HepG2 (cell line): Measurements from ENCODE around the gene GALNT5. TPM values are rescaled to one million over a fixed set of nuclear protein-coding genes. Genes with fewer than 3 reads are reported as not detected.

Experiments used
- ATAC-seq: fragments of 200-7000 bp; cut with Tn5 transposase; 3 replicates; pipeline ENCODE4 v1.9.1; 2020; ENCODE audit warnings: mild to moderate bottlenecking, moderate library complexity
- BruUV-seq: library from RNA; stranded (reverse); fragments of 400-500 nt; replicated peaks from 2 replicates; lab custom pipeline; 2021; lab: Mats Ljungman, UMichigan
- CTCF ChIA-PET: fragments of 300-600 bp; formaldehyde crosslinking; extraction: SDS; loops from one replicate; lab custom pipeline; 2021; ENCODE audit warnings: low total read pairs, inconsistent platforms, low intra/inter-chr PET ratio; lab: Yijun Ruan, JAX
- POLR2A ChIA-PET: fragments of 350-600 bp; sonication (Branson Sonifier 250); formaldehyde crosslinking; loops from one replicate; lab custom pipeline; 2020; ENCODE audit warnings: antibody characterized with exemption, inconsistent platforms; lab: Yijun Ruan, JAX
- DNase-seq: peaks from one replicate; pipeline ENCODE4 v3.0.0-alpha.2; 2015; ENCODE audit warnings: low spot score
- FAIRE-seq: peaks from 3 replicates; lab custom pipeline; 2011; peaks lifted over from hg19 to GRCh38; lab: Jason Lieb, UNC
- H2AFZ ChIP-seq: one replicate; pipeline ENCODE4 v1.6.1; 2011; ENCODE audit warnings: low read length, inconsistent platforms
- H3K27ac ChIP-seq: fragments of 300-600 bp; 3 replicates; pipeline ENCODE4 v1.8.0; 2011; ENCODE audit warnings: mixed run types, mild to moderate bottlenecking, mixed read lengths, low read length, inconsistent platforms; ENCODE audit not compliant: insufficient read depth; ENCODE audit errors: extremely low read length
- H3K27me3 ChIP-seq, 2 experiments: fragments of 200-600 bp in 1 of 2; 2 replicates in 1 of 2; 3 replicates in 1 of 2; pipeline versions ENCODE4 v1.6.0 to v1.8.0; 2011; ENCODE audit warnings: low read length in 2 of 2, mild to moderate bottlenecking in 2 of 2, moderate library complexity in 2 of 2, inconsistent platforms in 1 of 2; ENCODE audit not compliant: insufficient read depth in 2 of 2, control insufficient read depth in 1 of 2
- H3K36me3 ChIP-seq, 2 experiments: fragments of 200-600 bp in 1 of 2; replicated peaks in 1 of 2; 2 replicates in 1 of 2; 3 replicates in 1 of 2; pipeline versions ENCODE4 v1.5.1 to v1.8.0; 2011; ENCODE audit warnings: low read length in 2 of 2, inconsistent platforms in 1 of 2; ENCODE audit not compliant: insufficient read depth in 2 of 2, control insufficient read depth in 1 of 2
- H3K4me1 ChIP-seq: 2 replicates; pipeline ENCODE4 v1.5.1; 2012; ENCODE audit warnings: low read length, inconsistent platforms; ENCODE audit not compliant: insufficient read depth
- H3K4me2 ChIP-seq: 2 replicates; pipeline ENCODE4 v1.6.0; 2011; ENCODE audit warnings: low read depth, low read length, inconsistent platforms
- H3K4me3 ChIP-seq, 3 experiments: fragments of 200-600 bp in 1 of 3; sonication (generic), shearing (Covaris generic) in 1 of 3; replicated peaks in 1 of 3; 2 replicates each; pipeline ENCODE4 v1.5.1; 2011 to 2016; ENCODE audit warnings: low read length in 3 of 3, inconsistent platforms in 2 of 3, low read depth in 2 of 3, mild to moderate bottlenecking in 2 of 3, control low read depth in 1 of 3, mixed read lengths in 1 of 3; ENCODE audit not compliant: insufficient read depth in 1 of 3
- H3K79me2 ChIP-seq: one replicate; pipeline ENCODE4 v1.6.1; 2011; ENCODE audit warnings: low read length, inconsistent platforms; ENCODE audit not compliant: insufficient read depth
- H3K9ac ChIP-seq: 2 replicates; pipeline ENCODE4 v1.6.0; 2011; ENCODE audit warnings: mild to moderate bottlenecking, low read depth, low read length, inconsistent platforms; ENCODE audit not compliant: insufficient read depth
- H3K9me3 ChIP-seq: 2 replicates; pipeline ENCODE4 v1.5.1; 2012; ENCODE audit warnings: mild to moderate bottlenecking, low read length
- H4K20me1 ChIP-seq: 2 replicates; pipeline ENCODE4 v1.6.0; 2011; ENCODE audit warnings: inconsistent platforms, mild to moderate bottlenecking, low read length, moderate library complexity; ENCODE audit not compliant: insufficient read depth
- AHR ChIP-seq: IDR thresholded peaks from 2 replicates; pipeline ENCODE4 v1.6.1; 2018; ENCODE audit warnings: missing genetic modification reagents, missing compliant biosample characterization
- E2F1 ChIP-seq: sonication (generic); formaldehyde crosslinking; IDR thresholded peaks from 2 replicates; pipeline ENCODE4 v1.5.0; 2020; ENCODE audit warnings: missing genetic modification reagents
- EED ChIP-seq: sonication (generic); formaldehyde crosslinking; IDR thresholded peaks from 2 replicates; pipeline ENCODE4 v1.5.0; 2020; ENCODE audit warnings: mild to moderate bottlenecking, missing genetic modification reagents
- ELF4 ChIP-seq: sonication (generic); formaldehyde crosslinking; IDR thresholded peaks from 2 replicates; pipeline ENCODE4 v1.5.0; 2020; ENCODE audit warnings: missing genetic modification reagents, mild to moderate bottlenecking, moderate library complexity, borderline replicate concordance
- FLYWCH1 ChIP-seq: sonication (generic); formaldehyde crosslinking; IDR thresholded peaks from 2 replicates; pipeline ENCODE4 v1.8.1; 2023; ENCODE audit warnings: mild to moderate bottlenecking, missing genetic modification reagents
- HMGXB3 ChIP-seq: sonication (generic); formaldehyde crosslinking; IDR thresholded peaks from 2 replicates; pipeline ENCODE4 v1.4.0; 2020; ENCODE audit warnings: missing genetic modification reagents, borderline replicate concordance
- PAF1 ChIP-seq: IDR thresholded peaks from 2 replicates; pipeline ENCODE4 v1.6.1; 2016; ENCODE audit warnings: missing genetic modification reagents, missing compliant biosample characterization
- PAWR ChIP-seq: sonication (generic); formaldehyde crosslinking; IDR thresholded peaks from 2 replicates; pipeline ENCODE4 v1.4.0; 2020; ENCODE audit warnings: missing genetic modification reagents, mild to moderate bottlenecking, borderline replicate concordance
- SALL1 ChIP-seq: sonication (generic); formaldehyde crosslinking; IDR thresholded peaks from 2 replicates; pipeline ENCODE4 v1.8.0; 2022; ENCODE audit warnings: mild to moderate bottlenecking, missing genetic modification reagents
- SCMH1 ChIP-seq: sonication (generic); formaldehyde crosslinking; IDR thresholded peaks from 2 replicates; pipeline ENCODE4 v1.9.0; 2021; ENCODE audit warnings: missing genetic modification reagents, mild to moderate bottlenecking, borderline replicate concordance
- ZBTB8A ChIP-seq: sonication (generic); formaldehyde crosslinking; IDR thresholded peaks from 2 replicates; pipeline ENCODE4 v1.4.0; 2020; ENCODE audit warnings: mild to moderate bottlenecking, low read depth, missing genetic modification reagents, borderline replicate concordance
- ZNF160 ChIP-seq: sonication (generic); formaldehyde crosslinking; IDR thresholded peaks from 2 replicates; pipeline ENCODE4 v1.8.0; 2022; ENCODE audit warnings: mild to moderate bottlenecking, inconsistent platforms, missing genetic modification reagents
- ZNF275 ChIP-seq: sonication (generic); formaldehyde crosslinking; IDR thresholded peaks from 2 replicates; pipeline ENCODE4 v1.8.0; 2022; ENCODE audit warnings: missing genetic modification reagents, mild to moderate bottlenecking, inconsistent platforms, borderline replicate concordance
- ZNF878 ChIP-seq: sonication (generic); formaldehyde crosslinking; IDR thresholded peaks from 2 replicates; pipeline ENCODE4 v1.8.1; 2023; ENCODE audit warnings: mild to moderate bottlenecking, missing genetic modification reagents, moderate library complexity
- WGBS: methylation state at CpG from one replicate; pipeline ENCODE4 v1.1.6; 2017; ENCODE audit warnings: low lambda C conversion rate; 5-methylcytosine and 5-hydroxymethylcytosine counted together
- in situ Hi-C: cut with HindIII; loops from 2 replicates; pipeline ENCODE4 v1.10.0; 2017; ENCODE audit warnings: low pct_unique_long_range_greater_than_20kb; ENCODE audit not compliant: extremely low pct_ligation_motif_present
- intact Hi-C: fragments of 100-400 bp; cut with micrococcal nuclease; formaldehyde crosslinking; loops from one replicate; pipeline ENCODE4 v1.10.0; 2022; ENCODE audit not compliant: unreplicated experiment
- polyA plus RNA-seq, 8 experiments: library from polyadenylated mRNA; depleted of rRNA in 3 of 8; stranded (reverse) in 7 of 8; unstranded in 1 of 8; fragments of >200 nt; fragmentation: Illumina TruSeq in 4 of 8; extraction: Trizol in 4 of 8; gene quantifications; 2 replicates each; pipeline versions ENCODE4 v1.2.1 to v1.2.3, GENCODE V29; 2011 to 2016; ENCODE audit warnings: low read depth in 4 of 8, missing spikeins in 1 of 8, mixed read lengths in 1 of 8; ENCODE audit not compliant: insufficient read depth in 1 of 8
- total RNA-seq, 5 experiments: library from RNA; depleted of rRNA; stranded (reverse); fragments of >200 nt; fragmentation: Illumina TruSeq; extraction: Trizol; gene quantifications; 2 replicates each; pipeline ENCODE4 v1.2.3, GENCODE V29; 2016; ENCODE audit warnings: low read depth in 1 of 5

Gene GALNT5
- total and polyA plus RNA-seq, 2 of the 13 experiments (the other 11 are each of a cell fraction or from before 2014, with no cell fraction given) = not detected

GRCh38 chr2:157337978-157338377, 80.5 kb downstream of the GALNT5 start (continued):
- TF ChIP-seq E2F1 (no peak), PAWR (no peak)
- TF ChIP-seq, all 625 proteins: peak for 0

GRCh38 chr2:157339965-157340655, 82.6 kb downstream of the GALNT5 start:
- Histone ChIP-seq H4K20me1 (no peaks in the 10 kb centered on the region), H3K9ac (no peak overlapping the region), H3K27ac (no peak overlapping the region), H2AFZ (no peak overlapping the region), H3K4me2 (no peak overlapping the region), H3K27me3 (no peaks in the 10 kb centered on the region), H3K4me1 (no peaks in the 10 kb centered on the region), H3K9me3 (peaks cover 8% of the 10 kb centered on the region; the same call in 1 of the 2 replicates), H3K36me3 (no peaks in the 10 kb centered on the region), H3K79me2 (no peaks in the 10 kb centered on the region), H3K4me3 (no peak overlapping the region)
- FAIRE-seq = no peak
- DNase-seq = no peak
- BruUV-seq = no TSS peak
- in situ Hi-C loops (no loop called here), intact Hi-C loops (loop anchor here (10.0 kb wide), 1 partner anchor 1965 kb away; no protein-coding TSS in a partner anchor)
- no peak for ATAC-seq
- POLR2A ChIA-PET = no interaction called here
- TF ChIP-seq ZBTB8A = no peak
- no peak for TF ChIP-seq ZNF878 (CRISPR knock-in tag)
- TF ChIP-seq PAF1 = no peak
- TF ChIP-seq HMGXB3 (CRISPR knock-in tag) = no peak
- no peak for TF ChIP-seq SCMH1 (CRISPR knock-in tag)
- TF ChIP-seq FLYWCH1 = no peak
- TF ChIP-seq ZNF160 (CRISPR knock-in tag) = no peak
- TF ChIP-seq ELF4 (CRISPR knock-in tag) = no peak
- TF ChIP-seq ZNF275 (CRISPR knock-in tag) = no peak
- no peak for TF ChIP-seq EED
- TF ChIP-seq SALL1 = no peak
- TF ChIP-seq AHR (CRISPR knock-in tag) = no peak
- 28% methylated on average over 4 of the region's 4 CpGs for WGBS
- CTCF ChIA-PET = no interaction called here
